Measurements from ENCODE around the gene DOCK9. TPM values are rescaled to one million over a fixed set of nuclear protein-coding genes. Genes with fewer than 3 reads are reported as not detected.

The DOCK9 gene
- total and polyA plus RNA-seq, 2 donors (not counting 1 experiment from before 2014, with no cell fraction given): 18.2 TPM

GRCh38 chr13:98875146-98875729 is 102.6 kb downstream of the DOCK9 start:
- H3K36me3 ChIP-seq (ENCODE audit: control insufficient read depth, insufficient read depth, low read length): no peaks in the 10 kb centered on the region
- no peak overlapping the region for H3K9ac ChIP-seq (ENCODE audit: insufficient read depth, low read length)
- no peak for DNase-seq (ENCODE audit: low read depth in 2 of 2)

DNA sequence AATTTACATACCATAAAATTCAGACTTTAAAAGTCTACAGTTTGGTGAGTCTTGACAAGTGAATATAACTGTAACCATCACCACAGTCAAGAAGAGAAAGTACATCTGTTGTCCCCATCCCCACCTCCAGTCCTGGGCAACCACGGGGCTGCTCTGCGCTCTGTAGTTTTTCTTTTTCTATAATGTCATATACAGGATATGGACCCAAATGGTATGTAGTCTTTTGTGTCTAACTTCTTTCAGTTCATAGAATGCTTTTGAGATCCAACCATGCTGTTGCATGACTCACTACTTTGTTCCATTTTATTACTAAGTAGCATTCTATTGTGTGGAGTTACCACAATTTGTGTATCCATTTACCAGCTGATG is 103.9 kb downstream of the DOCK9 start:
- no peak overlapping the region for H3K9ac ChIP-seq (ENCODE audit: insufficient read depth, low read length)
- H3K27me3 ChIP-seq (ENCODE audit: control insufficient read depth, insufficient read depth, low read length): no peaks in the 10 kb centered on the region
- no peaks in the 10 kb centered on the region for H3K79me2 ChIP-seq (ENCODE audit: control insufficient read depth, insufficient read depth, low read length)
- no peak overlapping the region for H2AFZ ChIP-seq (ENCODE audit: low read length)
- no peak overlapping the region for H3K4me3 ChIP-seq (replicated peaks in 1 of 4; ENCODE audit: control extremely low read depth in 1 of 4, insufficient read depth in 1 of 4, low read depth in 3 of 4, low read length in 4 of 4)
- no peaks in the 10 kb centered on the region for H3K9me3 ChIP-seq (ENCODE audit: control insufficient read depth, insufficient read depth, low read depth, low read length)
- peak in 1 of 2 donors; percentile 13 for DNase-seq (ENCODE audit: low read depth in 2 of 2)
- H3K36me3 ChIP-seq (ENCODE audit: control insufficient read depth, insufficient read depth, low read length): no peaks in the 10 kb centered on the region
- no peaks in the 10 kb centered on the region for H3K4me1 ChIP-seq (ENCODE audit: control insufficient read depth, extremely low read depth, insufficient read depth, low read length)
- H3K27ac ChIP-seq (ENCODE audit: insufficient read depth, low read length): no peak overlapping the region
- TF ChIP-seq EZH2 (IDR thresholded peaks at IDR 0.05; ENCODE audit: low read length, missing control alignments) (no peak), CTCF (conservative IDR thresholded peaks at IDR 0.05 in 1 of 2, IDR thresholded peaks at IDR 0.05 in 1 of 2; ENCODE audit: low read depth in 1 of 2, low read length in 2 of 2) (no peak)
- H4K20me1 ChIP-seq (ENCODE audit: control insufficient read depth, extremely low read depth, insufficient read depth, low read length): no peaks in the 10 kb centered on the region
- H3K4me2 ChIP-seq (ENCODE audit: extremely low read depth, insufficient read depth, low read length): no peak overlapping the region

More at GRCh38 chr13:98875146-98875729, 102.6 kb downstream of the DOCK9 start:
- H3K27me3 ChIP-seq (ENCODE audit: control insufficient read depth, insufficient read depth, low read length): no peaks in the 10 kb centered on the region
- no peak overlapping the region for H3K4me3 ChIP-seq (replicated peaks in 1 of 4; ENCODE audit: control extremely low read depth in 1 of 4, insufficient read depth in 1 of 4, low read depth in 3 of 4, low read length in 4 of 4)
- H3K4me1 ChIP-seq (ENCODE audit: control insufficient read depth, extremely low read depth, insufficient read depth, low read length): no peaks in the 10 kb centered on the region
- no peak overlapping the region for H3K4me2 ChIP-seq (ENCODE audit: extremely low read depth, insufficient read depth, low read length)
- no peaks in the 10 kb centered on the region for H3K79me2 ChIP-seq (ENCODE audit: control insufficient read depth, insufficient read depth, low read length)
- no peaks in the 10 kb centered on the region for H4K20me1 ChIP-seq (ENCODE audit: control insufficient read depth, extremely low read depth, insufficient read depth, low read length)
- no peaks in the 10 kb centered on the region for H3K9me3 ChIP-seq (ENCODE audit: control insufficient read depth, insufficient read depth, low read depth, low read length)
- H2AFZ ChIP-seq (ENCODE audit: low read length): no peak overlapping the region
- TF ChIP-seq CTCF (conservative IDR thresholded peaks at IDR 0.05 in 1 of 2, IDR thresholded peaks at IDR 0.05 in 1 of 2; ENCODE audit: low read depth in 1 of 2, low read length in 2 of 2) (no peak), EZH2 (IDR thresholded peaks at IDR 0.05; ENCODE audit: low read length, missing control alignments) (no peak)
- H3K27ac ChIP-seq (ENCODE audit: insufficient read depth, low read length): no peak overlapping the region

DNA sequence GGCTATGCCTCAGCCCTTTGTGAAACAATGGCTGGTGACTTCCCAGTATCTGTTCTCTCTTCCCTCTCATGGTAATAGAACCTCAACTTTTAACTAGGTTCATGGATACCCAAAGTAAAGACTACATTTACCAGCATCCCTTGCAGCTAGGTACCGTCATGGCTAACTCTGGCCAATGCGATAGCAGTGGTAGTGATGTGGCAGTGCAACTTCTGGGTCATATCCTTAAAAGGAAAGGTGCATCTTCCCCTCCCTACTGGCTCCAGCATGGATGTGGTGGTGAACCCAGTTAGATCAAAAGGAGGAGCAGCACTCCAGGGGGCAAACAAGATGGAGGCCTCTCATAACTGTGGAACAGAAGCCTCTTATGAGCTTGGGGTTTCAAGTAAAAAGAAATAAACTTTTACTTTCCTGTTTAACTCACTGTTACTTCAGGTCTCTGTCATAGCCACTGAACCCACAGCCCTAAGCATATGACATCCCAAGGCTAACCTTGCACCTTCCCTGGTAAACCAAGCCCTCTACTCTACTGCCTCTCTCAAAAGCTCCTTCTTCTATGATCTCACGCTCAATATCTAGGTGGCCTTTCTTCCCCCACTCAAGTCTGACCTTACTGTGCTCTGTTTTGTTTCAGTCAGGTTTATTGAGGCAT is 104.4 kb downstream of the DOCK9 start:
- no peak for DNase-seq (ENCODE audit: low read depth in 2 of 2)
- Histone ChIP-seq H3K36me3 (ENCODE audit: control insufficient read depth, insufficient read depth, low read length) (no peaks in the 10 kb centered on the region), H3K4me3 (replicated peaks in 1 of 4; ENCODE audit: control extremely low read depth in 1 of 4, insufficient read depth in 1 of 4, low read depth in 3 of 4, low read length in 4 of 4) (no peak overlapping the region), H3K4me2 (ENCODE audit: extremely low read depth, insufficient read depth, low read length) (no peak overlapping the region), H3K9me3 (ENCODE audit: control insufficient read depth, insufficient read depth, low read depth, low read length) (no peaks in the 10 kb centered on the region), H2AFZ (ENCODE audit: low read length) (no peak overlapping the region), H3K79me2 (ENCODE audit: control insufficient read depth, insufficient read depth, low read length) (no peaks in the 10 kb centered on the region), H4K20me1 (ENCODE audit: control insufficient read depth, extremely low read depth, insufficient read depth, low read length) (no peaks in the 10 kb centered on the region), H3K9ac (ENCODE audit: insufficient read depth, low read length) (no peak overlapping the region), H3K4me1 (ENCODE audit: control insufficient read depth, extremely low read depth, insufficient read depth, low read length) (no peaks in the 10 kb centered on the region), H3K27me3 (ENCODE audit: control insufficient read depth, insufficient read depth, low read length) (no peaks in the 10 kb centered on the region), H3K27ac (ENCODE audit: insufficient read depth, low read length) (no peak overlapping the region)
- no peak for TF ChIP-seq EZH2 (IDR thresholded peaks at IDR 0.05; ENCODE audit: low read length, missing control alignments)
- TF ChIP-seq CTCF (conservative IDR thresholded peaks at IDR 0.05 in 1 of 2, IDR thresholded peaks at IDR 0.05 in 1 of 2; ENCODE audit: low read depth in 1 of 2, low read length in 2 of 2): no peak
